ENCODE measurements around the gene EVPL. TPM values are rescaled to one million over a fixed set of nuclear protein-coding genes. Genes with fewer than 3 reads are reported as not detected.
A peak's percentile ranks its signal among the peaks of the same experiment; 100 is the strongest.

The EVPL gene
- 6.4 to 11.9 TPM (median 7.6 TPM) in 3 replicates for polyA plus RNA-seq
- 54.1 TPM for polyA plus RNA-seq (2011; ENCODE audit: low read depth)
- 3.3 and 9.8 TPM in 2 replicates for polyA plus RNA-seq (2011; cell fraction: cytosol; rRNA removed)
- polyA plus RNA-seq (2011; cell fraction: nucleus; rRNA removed): 36.2 and 42.7 TPM in 2 replicates
- 21.2 and 73.9 TPM in 2 replicates for polyA plus RNA-seq (2012; ENCODE audit: low replicate concordance)
- 5.4 to 20.6 TPM (median 11.1 TPM) in 3 replicates for polyA minus RNA-seq
- polyA minus RNA-seq (2011; cell fraction: cytosol; rRNA and poly(A)+ RNA removed): 19.6 TPM
- polyA minus RNA-seq (2011; cell fraction: nucleus; rRNA and poly(A)+ RNA removed): 42.7 and 44.7 TPM in 2 replicates

GRCh38 chr17:76027159-76027839 is at the start of gene EVPL:
Gene EVPL (minus strand): TSS chr17:76027306. CDS start chr17:76027198, 108 bp downstream.
- peak; percentile 98 for FAIRE-seq
- peak within 1 kb of the TSS; percentile 77 for H3K9ac ChIP-seq (ENCODE audit: control insufficient read depth, extremely low read depth, insufficient read depth, low read length)

DNA sequence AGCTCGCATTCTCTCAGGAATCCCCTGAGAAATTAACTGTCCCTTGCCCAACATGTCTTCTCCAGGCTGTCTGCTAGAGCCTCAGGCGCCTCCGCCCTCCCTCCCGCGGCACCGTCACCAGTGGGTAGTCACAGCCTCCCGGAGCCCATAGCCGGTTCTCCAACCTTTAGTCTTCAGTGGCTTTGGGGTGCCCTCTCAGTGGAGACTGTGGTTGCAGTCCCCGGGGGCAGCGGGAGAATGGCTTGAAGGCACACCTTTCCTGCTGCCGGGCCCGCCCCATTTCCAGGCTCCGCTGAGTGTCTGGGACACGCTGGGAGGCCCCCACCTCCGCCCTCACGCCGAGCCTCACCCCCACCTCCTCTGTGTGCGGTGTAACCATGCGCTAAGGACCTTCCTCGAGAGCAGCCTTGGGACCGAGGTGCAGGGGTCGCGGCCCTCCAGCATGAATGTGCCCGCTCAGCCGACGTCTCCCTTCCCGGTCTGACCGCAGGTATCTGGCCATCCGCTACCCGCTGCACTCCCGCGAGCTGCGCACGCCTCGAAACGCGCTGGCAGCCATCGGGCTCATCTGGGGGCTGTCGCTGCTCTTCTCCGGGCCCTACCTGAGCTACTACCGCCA is 49.1 kb upstream of the EVPL start:
- DNase-seq (ENCODE audit: low read depth, low spot score) (no peak), FAIRE-seq (no peak)
- dilution Hi-C loops (cut with MboI; ENCODE audit: extremely low pct_ligation_motif_present, low sequenced_read_pairs): no loop called here
- Histone ChIP-seq H3K27ac (ENCODE audit: control insufficient read depth, insufficient read depth, low read length) (no peak overlapping the region), H2AFZ (ENCODE audit: control insufficient read depth, low read length) (no peak overlapping the region), H3K4me3 (ENCODE audit: control insufficient read depth in 2 of 3, extremely low read depth in 1 of 3, insufficient read depth in 2 of 3, low read depth in 1 of 3, low read length in 3 of 3) (no peak overlapping the region), H3K79me2 (ENCODE audit: control insufficient read depth, insufficient read depth, low read length) (peaks cover 16% of the 10 kb centered on the region), H3K27me3 (ENCODE audit: control insufficient read depth, extremely low read depth, insufficient read depth, low read length) (peaks cover 74% of the 10 kb centered on the region), H3K9me1 (ENCODE audit: control insufficient read depth, extremely low read depth, insufficient read depth, low read length) (no peaks in the 10 kb centered on the region), H3K4me1 (ENCODE audit: control insufficient read depth, extremely low read depth, insufficient read depth, low read length) (peaks cover 11% of the 10 kb centered on the region), H3K9ac (ENCODE audit: control insufficient read depth, extremely low read depth, insufficient read depth, low read length) (no peak overlapping the region), H3K4me2 (ENCODE audit: control insufficient read depth, extremely low read depth, insufficient read depth, low read depth, low read length) (peak overlapping the region; percentile 49), H3K36me3 (ENCODE audit: control insufficient read depth in 2 of 2, extremely low read depth in 1 of 2, insufficient read depth in 2 of 2, low read length in 2 of 2) (no peaks in the 10 kb centered on the region), H3K9me3 (ENCODE audit: control insufficient read depth, low read depth, low read length) (no peaks in the 10 kb centered on the region), H4K20me1 (ENCODE audit: control insufficient read depth, extremely low read depth, insufficient read depth, low read length) (no peaks in the 10 kb centered on the region)
- TF ChIP-seq EZH2 (IDR thresholded peaks at IDR 0.05; ENCODE audit: low read length) (peak; percentile 82), CTCF (optimal IDR thresholded peaks at IDR 0.05 in 1 of 3, IDR thresholded peaks at IDR 0.05 in 1 of 3, conservative IDR thresholded peaks at IDR 0.05 in 1 of 3; ENCODE audit: extremely low read depth in 1 of 3, insufficient read depth in 2 of 3, low read length in 3 of 3) (no peak)

More at GRCh38 chr17:76027159-76027839, at the start of gene EVPL:
- Histone ChIP-seq H3K4me2 (ENCODE audit: control insufficient read depth, extremely low read depth, insufficient read depth, low read depth, low read length) (peak within 1 kb of the TSS; percentile 83), H3K79me2 (ENCODE audit: control insufficient read depth, insufficient read depth, low read length) (peaks cover 11% of the 10 kb centered on the region), H3K4me3 (ENCODE audit: control insufficient read depth in 2 of 3, extremely low read depth in 1 of 3, insufficient read depth in 2 of 3, low read depth in 1 of 3, low read length in 3 of 3) (peak within 1 kb of the TSS; percentile 74 to 75 (median 74)), H3K27ac (ENCODE audit: control insufficient read depth, insufficient read depth, low read length) (peak within 1 kb of the TSS; percentile 67), H3K9me1 (ENCODE audit: control insufficient read depth, extremely low read depth, insufficient read depth, low read length) (no peaks in the 10 kb centered on the region), H4K20me1 (ENCODE audit: control insufficient read depth, extremely low read depth, insufficient read depth, low read length) (peaks cover 4% of the 10 kb centered on the region), H2AFZ (ENCODE audit: control insufficient read depth, low read length) (peak within 1 kb of the TSS; percentile 73), H3K36me3 (ENCODE audit: control insufficient read depth in 2 of 2, extremely low read depth in 1 of 2, insufficient read depth in 2 of 2, low read length in 2 of 2) (peaks cover 0 to 9% of the 10 kb centered on the region in 2 experiments), H3K9me3 (ENCODE audit: control insufficient read depth, low read depth, low read length) (no peaks in the 10 kb centered on the region), H3K4me1 (ENCODE audit: control insufficient read depth, extremely low read depth, insufficient read depth, low read length) (peaks cover 21% of the 10 kb centered on the region), H3K27me3 (ENCODE audit: control insufficient read depth, extremely low read depth, insufficient read depth, low read length) (no peaks in the 10 kb centered on the region)
- peak; percentile 96 for DNase-seq (ENCODE audit: low read depth, low spot score)
- dilution Hi-C loops (cut with MboI; ENCODE audit: extremely low pct_ligation_motif_present, low sequenced_read_pairs): no loop called here
- TF ChIP-seq EZH2 (IDR thresholded peaks at IDR 0.05; ENCODE audit: low read length): no peak
- no peak for TF ChIP-seq CTCF (optimal IDR thresholded peaks at IDR 0.05 in 1 of 3, IDR thresholded peaks at IDR 0.05 in 1 of 3, conservative IDR thresholded peaks at IDR 0.05 in 1 of 3; ENCODE audit: extremely low read depth in 1 of 3, insufficient read depth in 2 of 3, low read length in 3 of 3)
